Bronchial epithelial cell (primary cell): ENCODE data around the gene CRTAC1. TPM values are rescaled to one million over a fixed set of nuclear protein-coding genes. Genes with fewer than 3 reads are reported as not detected.

Experiments
- DNase-seq: peaks from one replicate; pipeline ENCODE4 v3.0.0-alpha.2; 2010; ENCODE audit warnings: low read depth
- FAIRE-seq: peaks from 2 replicates; lab custom pipeline; 2011; peaks lifted over from hg19 to GRCh38; lab: Jason Lieb, UNC
- H3K27me3 ChIP-seq: 2 replicates; pipeline ENCODE4 v1.5.1; 2011; ENCODE audit warnings: low read length; ENCODE audit not compliant: control insufficient read depth, insufficient read depth
- H3K36me3 ChIP-seq: 2 replicates; pipeline ENCODE4 v1.5.1; 2011; ENCODE audit warnings: low read length; ENCODE audit not compliant: control insufficient read depth, insufficient read depth
- H3K4me3 ChIP-seq: 2 replicates; pipeline ENCODE4 v1.5.1; 2011; ENCODE audit warnings: mild to moderate bottlenecking, low read depth, low read length, control low read depth
- CTCF ChIP-seq: IDR thresholded peaks from 2 replicates; pipeline ENCODE4 v1.5.1; 2011; ENCODE audit warnings: mild to moderate bottlenecking, moderate library complexity, low read length, control low read depth, inconsistent platforms; ENCODE audit not compliant: insufficient read depth, severe bottlenecking
- total RNA-seq: library from RNA; depleted of rRNA; stranded (reverse); fragments of >200 nt; gene quantifications from 2 replicates; pipeline ENCODE4 v1.2.1, GENCODE V29; 2014

The CRTAC1 gene
- total RNA-seq, 1 donor from 2014 or later, result not detected

GRCh38 chr10:98006266-98006665 lies 24.2 kb downstream of the CRTAC1 start:
- no peak for TF ChIP-seq CTCF
- DNase-seq (no peak), FAIRE-seq (peak; percentile 75)
- Histone ChIP-seq H3K4me3 (no peak overlapping the region), H3K27me3 (peaks cover 2% of the 10 kb centered on the region), H3K36me3 (no peaks in the 10 kb centered on the region)

- no peak for FAIRE-seq
- DNase-seq, result no peak
- TF ChIP-seq CTCF, result no peak
Measured at GRCh38 chr10:98001736-98002135, 28.7 kb downstream of the CRTAC1 start.

GRCh38 chr10:98000346-98000745 lies 30.1 kb downstream of the CRTAC1 start:
- Histone ChIP-seq H3K36me3 (no peaks in the 10 kb centered on the region), H3K27me3 (no peaks in the 10 kb centered on the region), H3K4me3 (no peak overlapping the region)
- no peak for FAIRE-seq
- TF ChIP-seq CTCF, result no peak
- no peak for DNase-seq

More at GRCh38 chr10:98001736-98002135, 28.7 kb downstream of the CRTAC1 start:
- Histone ChIP-seq H3K27me3 (peaks cover 2% of the 10 kb centered on the region), H3K36me3 (no peaks in the 10 kb centered on the region), H3K4me3 (no peak overlapping the region)

- DNase-seq, result no peak
- no peaks in the 10 kb centered on the region for H3K27me3 ChIP-seq
- peak; percentile 28 for FAIRE-seq
- no peaks in the 10 kb centered on the region for H3K36me3 ChIP-seq
- no peak overlapping the region for H3K4me3 ChIP-seq
- TF ChIP-seq CTCF, result no peak
Measured at GRCh38 chr10:97999923-98000248, 30.5 kb downstream of the CRTAC1 start.

- TF ChIP-seq CTCF, result no peak
- no peak for FAIRE-seq
- no peaks in the 10 kb centered on the region for H3K36me3 ChIP-seq
- no peak for DNase-seq
- H3K4me3 ChIP-seq, result no peak overlapping the region
- H3K27me3 ChIP-seq, result no peaks in the 10 kb centered on the region
Measured at GRCh38 chr10:97999066-97999922, 31.1 kb downstream of the CRTAC1 start.
